H1 (cell line): ENCODE measurements around the gene DLG5. TPM values are rescaled to one million over a fixed set of nuclear protein-coding genes. Genes with fewer than 3 reads are reported as not detected.

Experiments used
- CTCF ChIA-PET: fragments of 300-600 bp; sonication (Branson Sonifier 250); formaldehyde crosslinking; loops from one replicate; lab custom pipeline; 2021; ENCODE audit not compliant: partially characterized antibody; lab: Charles Lee
- POLR2A ChIA-PET: fragments of 300-600 bp; sonication (Branson Sonifier 250); formaldehyde crosslinking; loops from one replicate; lab custom pipeline; 2021; ENCODE audit warnings: inconsistent platforms; ENCODE audit not compliant: partially characterized antibody; lab: Charles Lee
- DNase-seq, 2 experiments: peaks; one replicate each; pipeline versions ENCODE4 v3.0.0 to v3.0.0-alpha.2; 2010 to 2022; ENCODE audit warnings: low spot score in 2 of 2, low read depth in 1 of 2, mixed read lengths in 1 of 2
- FAIRE-seq: peaks from 2 replicates; lab custom pipeline; 2011; peaks lifted over from hg19 to GRCh38; lab: Jason Lieb, UNC
- H2AFZ ChIP-seq: 2 replicates; pipeline ENCODE4 v1.8.1; 2012; ENCODE audit warnings: low read length, inconsistent platforms
- H2AK5ac ChIP-seq: 2 replicates; pipeline ENCODE4 v1.6.1; 2013; ENCODE audit warnings: low read depth, low read length
- H2BK120ac ChIP-seq: replicated peaks from 2 replicates; pipeline ENCODE3; 2013; ENCODE audit warnings: low read depth, low read length, inconsistent platforms
- H2BK12ac ChIP-seq: 2 replicates; pipeline ENCODE4 v1.6.1; 2013; ENCODE audit warnings: low read depth, low read length
- H2BK15ac ChIP-seq: 2 replicates; pipeline ENCODE4 v1.6.1; 2013; ENCODE audit warnings: low read length
- H2BK20ac ChIP-seq: 2 replicates; pipeline ENCODE4 v1.6.1; 2013; ENCODE audit warnings: low read length
- H2BK5ac ChIP-seq: 2 replicates; pipeline ENCODE4 v1.6.1; 2013; ENCODE audit warnings: low read depth, low read length
- H3K14ac ChIP-seq: 2 replicates; pipeline ENCODE4 v1.6.1; 2013; ENCODE audit warnings: inconsistent platforms; ENCODE audit not compliant: insufficient read length
- H3K18ac ChIP-seq: 2 replicates; pipeline ENCODE4 v1.6.1; 2013; ENCODE audit warnings: low read length; ENCODE audit errors: extremely low read depth
- H3K23ac ChIP-seq: 2 replicates; pipeline ENCODE4 v1.6.1; 2013; ENCODE audit warnings: inconsistent platforms; ENCODE audit not compliant: insufficient read length
- H3K23me2 ChIP-seq: 2 replicates; pipeline ENCODE4 v1.6.1; 2013; ENCODE audit warnings: low read depth, low read length
- H3K27ac ChIP-seq: 2 replicates; pipeline ENCODE4 v1.6.1; 2011; ENCODE audit warnings: low read depth, low read length, inconsistent platforms
- H3K27me3 ChIP-seq, 4 experiments: replicated peaks in 1 of 4; 1 replicate in 1 of 4; 2 replicates in 3 of 4; pipeline versions ENCODE4 v1.6.1 to v1.8.1; 2011 to 2013; ENCODE audit warnings: low read length in 3 of 4, mild to moderate bottlenecking in 3 of 4, inconsistent platforms in 2 of 4, mixed read lengths in 2 of 4, moderate library complexity in 1 of 4; ENCODE audit not compliant: control insufficient read depth in 3 of 4, insufficient read depth in 3 of 4; ENCODE audit errors: extremely low read depth in 1 of 4
- H3K36me3 ChIP-seq, 4 experiments: 2 replicates each; pipeline versions ENCODE4 v1.6.1 to v1.8.1; 2011 to 2013; ENCODE audit warnings: mild to moderate bottlenecking in 4 of 4, low read length in 3 of 4, moderate library complexity in 2 of 4, control low read depth in 1 of 4, inconsistent platforms in 1 of 4; ENCODE audit not compliant: insufficient read depth in 4 of 4, control insufficient read depth in 2 of 4
- H3K4ac ChIP-seq: replicated peaks from 2 replicates; pipeline ENCODE3; 2013; ENCODE audit warnings: low read length, low read depth, mixed read lengths, inconsistent platforms; ENCODE audit not compliant: insufficient read length
- H3K4me1 ChIP-seq, 4 experiments: replicated peaks in 1 of 4; 1 replicate in 1 of 4; 2 replicates in 3 of 4; pipeline versions ENCODE4 v1.6.1 to v1.8.1; 2011 to 2013; ENCODE audit warnings: low read length in 3 of 4, inconsistent platforms in 2 of 4, mixed read lengths in 1 of 4; ENCODE audit not compliant: insufficient read depth in 4 of 4, control insufficient read depth in 3 of 4
- H3K4me2 ChIP-seq, 2 experiments: 2 replicates each; pipeline versions ENCODE4 v1.6.1 to v1.8.1; 2011 to 2013; ENCODE audit warnings: low read depth in 2 of 2, low read length in 2 of 2, control low read depth in 1 of 2, inconsistent platforms in 1 of 2, mild to moderate bottlenecking in 1 of 2; ENCODE audit not compliant: insufficient read depth in 1 of 2
- H3K4me3 ChIP-seq, 4 experiments: fragments of 200-600, 300-600 bp in 1 of 4; sonication (generic), shearing (Covaris generic), sonication (Bioruptor Twin) in 1 of 4; 2 replicates each; pipeline versions ENCODE4 v1.5.1 to v1.8.1; 2011 to 2016; ENCODE audit warnings: low read length in 4 of 4, low read depth in 3 of 4, control low read depth in 2 of 4, inconsistent platforms in 2 of 4, mild to moderate bottlenecking in 2 of 4, mixed read lengths in 1 of 4, moderate library complexity in 1 of 4; ENCODE audit not compliant: insufficient read depth in 2 of 4; ENCODE audit errors: extremely low read depth in 1 of 4
- H3K56ac ChIP-seq: replicated peaks from 2 replicates; pipeline ENCODE3; 2013; ENCODE audit warnings: low read depth, mild to moderate bottlenecking, mixed read lengths, low read length, inconsistent platforms; ENCODE audit not compliant: insufficient read length
- H3K79me1 ChIP-seq: 2 replicates; pipeline ENCODE4 v1.6.1; 2013; ENCODE audit warnings: low read depth, low read length, control low read depth
- H3K79me2 ChIP-seq, 2 experiments: 2 replicates each; pipeline versions ENCODE4 v1.6.1 to v1.8.1; 2012 to 2013; ENCODE audit warnings: low read length in 2 of 2, mild to moderate bottlenecking in 2 of 2, inconsistent platforms in 1 of 2; ENCODE audit not compliant: insufficient read depth in 2 of 2, control insufficient read depth in 1 of 2
- H3K9ac ChIP-seq, 4 experiments: replicated peaks in 1 of 4; 1 replicate in 1 of 4; 2 replicates in 3 of 4; pipeline versions ENCODE4 v1.6.1 to v1.8.1; 2011 to 2013; ENCODE audit warnings: low read depth in 3 of 4, low read length in 3 of 4, control low read depth in 2 of 4, mild to moderate bottlenecking in 2 of 4, moderate library complexity in 2 of 4, inconsistent platforms in 1 of 4; ENCODE audit errors: extremely low read depth in 1 of 4
- H3K9me3 ChIP-seq, 2 experiments: 2 replicates each; pipeline versions ENCODE4 v1.6.1 to v1.8.1; 2012 to 2013; ENCODE audit warnings: mild to moderate bottlenecking in 2 of 2, moderate library complexity in 2 of 2, control low read depth in 1 of 2, inconsistent platforms in 1 of 2, low read depth in 1 of 2, low read length in 1 of 2, mixed read lengths in 1 of 2; ENCODE audit not compliant: insufficient read depth in 2 of 2
- H4K20me1 ChIP-seq, 2 experiments: replicated peaks in 1 of 2; 2 replicates each; pipeline versions ENCODE3 to v1.8.1; 2011 to 2013; ENCODE audit warnings: inconsistent platforms in 2 of 2, low read length in 2 of 2, mild to moderate bottlenecking in 1 of 2; ENCODE audit not compliant: insufficient read depth in 2 of 2, control insufficient read depth in 1 of 2
- H4K5ac ChIP-seq: 2 replicates; pipeline ENCODE4 v1.6.1; 2013; ENCODE audit warnings: low read length, low read depth, mixed read lengths, inconsistent platforms; ENCODE audit not compliant: insufficient read length
- H4K8ac ChIP-seq: 2 replicates; pipeline ENCODE4 v1.8.0; 2013; ENCODE audit warnings: mild to moderate bottlenecking, moderate library complexity, low read length, inconsistent platforms; ENCODE audit not compliant: insufficient read depth; ENCODE audit errors: extremely low read depth
- H4K91ac ChIP-seq: replicated peaks from 2 replicates; pipeline ENCODE3; 2013; ENCODE audit warnings: low read length, mixed read lengths, inconsistent platforms; ENCODE audit not compliant: insufficient read length
- WGBS, 2 experiments: shearing (Covaris generic) in 1 of 2; methylation state at CpG; one replicate each; pipeline versions ENCODE4 v1.1.6 to v1.1.7; 2013 to 2015; ENCODE audit warnings: low lambda C conversion rate in 2 of 2, mixed read lengths in 2 of 2, inconsistent platforms in 1 of 2, low coverage in 1 of 2, missing lambda C conversion rate in 1 of 2; ENCODE audit not compliant: insufficient replicate concordance in 2 of 2, insufficient coverage in 1 of 2, insufficient read length in 1 of 2; ENCODE audit errors: extremely low coverage in 1 of 2, missing lambda C conversion rate in 1 of 2; 5-methylcytosine and 5-hydroxymethylcytosine counted together
- polyA plus RNA-seq, 7 experiments: library from polyadenylated mRNA; depleted of rRNA in 3 of 7; stranded (reverse) in 5 of 7; unstranded in 2 of 7; fragments of >200 nt in 5 of 7; fragments of 200-250 nt in 2 of 7; gene quantifications; 1 replicate in 5 of 7; 2 replicates in 1 of 7; 4 replicates in 1 of 7; pipeline versions ENCODE4 v1.2.1 to v1.2.3, GENCODE V29; 2011 to 2013; ENCODE audit warnings: missing spikeins in 2 of 7, mixed read lengths in 2 of 7
- total RNA-seq: library from RNA; stranded (reverse); fragmentation: NEBNext Ultra II Directional; extraction: Animal tissue kit (Norgen Biotek cat#: 25700); gene quantifications from 2 replicates; pipeline ENCODE4 v1.2.1, GENCODE V29; 2021

The DLG5 gene
- total and polyA plus RNA-seq, 2 of the 8 experiments (the other 6 are each of a cell fraction or from before 2014, with no cell fraction given): 15.6 to 71.4 TPM

DNA sequence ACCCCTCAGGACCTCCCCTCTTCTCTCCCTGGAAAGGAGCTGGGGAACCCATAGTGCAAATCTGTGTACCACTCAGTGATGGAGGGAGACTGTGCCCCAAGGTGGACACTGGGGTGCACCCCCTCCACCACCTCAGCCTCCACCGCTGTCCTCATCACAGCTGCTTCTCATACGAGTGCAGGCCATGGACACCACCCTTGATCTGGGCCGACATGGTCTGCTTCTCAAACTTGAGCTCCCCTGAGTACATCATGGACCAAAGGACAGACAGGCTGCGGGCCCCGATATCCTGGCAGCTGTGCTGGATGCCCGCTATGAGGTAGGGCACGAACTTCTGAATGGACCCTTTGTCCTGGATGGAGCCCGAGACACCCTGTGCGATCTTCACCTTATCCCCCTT, 146.4 kb downstream of the DLG5 start:
- no peak overlapping the region for H3K4me2 ChIP-seq
- H3K27ac ChIP-seq: no peak overlapping the region
- H2BK20ac ChIP-seq: no peak overlapping the region
- ChIA-PET CTCF (no interaction called here), POLR2A (no interaction called here)
- FAIRE-seq (no peak), DNase-seq (no peak)
- no peak overlapping the region for H3K23ac ChIP-seq
- no peaks in the 10 kb centered on the region for H3K27me3 ChIP-seq
- H3K36me3 ChIP-seq: peaks cover 0 to 11% (median 5%) of the 10 kb centered on the region in 4 experiments; a peak in 5 of 8 replicates
- no peak overlapping the region for H3K4me3 ChIP-seq
- H3K4me1 ChIP-seq: no peaks in the 10 kb centered on the region
- no peak overlapping the region for H3K18ac ChIP-seq
- no peak overlapping the region for H2BK5ac ChIP-seq
- H3K79me2 ChIP-seq: no peaks in the 10 kb centered on the region
- no peak overlapping the region for H2AFZ ChIP-seq
- H3K14ac ChIP-seq: no peak overlapping the region
- H3K79me1 ChIP-seq: no peaks in the 10 kb centered on the region
- WGBS, 2 experiments: 98% methylated on average over 8 of the region's 9 CpGs; no CpG with 5 or more reads in 1 of the 2 experiments
- H4K8ac ChIP-seq: no peak overlapping the region
- H3K9me3 ChIP-seq: peaks cover 0 to 12% of the 10 kb centered on the region in 2 experiments; a peak in 3 of 4 replicates
- no peak overlapping the region for H3K9ac ChIP-seq
- no peak overlapping the region for H2BK15ac ChIP-seq
- no peaks in the 10 kb centered on the region for H3K23me2 ChIP-seq
- no peak overlapping the region for H3K56ac ChIP-seq
- no peak overlapping the region for H2BK12ac ChIP-seq
- no peak overlapping the region for H4K5ac ChIP-seq
- no peak overlapping the region for H4K91ac ChIP-seq
- no peak overlapping the region for H2BK120ac ChIP-seq
- H2AK5ac ChIP-seq: no peak overlapping the region
- no peaks in the 10 kb centered on the region for H4K20me1 ChIP-seq
- no peak overlapping the region for H3K4ac ChIP-seq
